Globus pallidus (tissue), 1 donor: Measurements from ENCODE around the gene BCAR1.
A peak's percentile ranks its signal among the peaks of the same experiment; 100 is the strongest.
"Not testable (repeated sequence)": the region's sequence is repeated elsewhere in the genome, so short reads cannot be mapped to it uniquely, and the experiment has no call there.

Experiments
- DNase-seq: peaks from one replicate; pipeline ENCODE4 v3.0.0-alpha.2; 2015; ENCODE audit warnings: low spot score

The BCAR1 gene, protein sequence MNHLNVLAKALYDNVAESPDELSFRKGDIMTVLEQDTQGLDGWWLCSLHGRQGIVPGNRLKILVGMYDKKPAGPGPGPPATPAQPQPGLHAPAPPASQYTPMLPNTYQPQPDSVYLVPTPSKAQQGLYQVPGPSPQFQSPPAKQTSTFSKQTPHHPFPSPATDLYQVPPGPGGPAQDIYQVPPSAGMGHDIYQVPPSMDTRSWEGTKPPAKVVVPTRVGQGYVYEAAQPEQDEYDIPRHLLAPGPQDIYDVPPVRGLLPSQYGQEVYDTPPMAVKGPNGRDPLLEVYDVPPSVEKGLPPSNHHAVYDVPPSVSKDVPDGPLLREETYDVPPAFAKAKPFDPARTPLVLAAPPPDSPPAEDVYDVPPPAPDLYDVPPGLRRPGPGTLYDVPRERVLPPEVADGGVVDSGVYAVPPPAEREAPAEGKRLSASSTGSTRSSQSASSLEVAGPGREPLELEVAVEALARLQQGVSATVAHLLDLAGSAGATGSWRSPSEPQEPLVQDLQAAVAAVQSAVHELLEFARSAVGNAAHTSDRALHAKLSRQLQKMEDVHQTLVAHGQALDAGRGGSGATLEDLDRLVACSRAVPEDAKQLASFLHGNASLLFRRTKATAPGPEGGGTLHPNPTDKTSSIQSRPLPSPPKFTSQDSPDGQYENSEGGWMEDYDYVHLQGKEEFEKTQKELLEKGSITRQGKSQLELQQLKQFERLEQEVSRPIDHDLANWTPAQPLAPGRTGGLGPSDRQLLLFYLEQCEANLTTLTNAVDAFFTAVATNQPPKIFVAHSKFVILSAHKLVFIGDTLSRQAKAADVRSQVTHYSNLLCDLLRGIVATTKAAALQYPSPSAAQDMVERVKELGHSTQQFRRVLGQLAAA

DNA sequence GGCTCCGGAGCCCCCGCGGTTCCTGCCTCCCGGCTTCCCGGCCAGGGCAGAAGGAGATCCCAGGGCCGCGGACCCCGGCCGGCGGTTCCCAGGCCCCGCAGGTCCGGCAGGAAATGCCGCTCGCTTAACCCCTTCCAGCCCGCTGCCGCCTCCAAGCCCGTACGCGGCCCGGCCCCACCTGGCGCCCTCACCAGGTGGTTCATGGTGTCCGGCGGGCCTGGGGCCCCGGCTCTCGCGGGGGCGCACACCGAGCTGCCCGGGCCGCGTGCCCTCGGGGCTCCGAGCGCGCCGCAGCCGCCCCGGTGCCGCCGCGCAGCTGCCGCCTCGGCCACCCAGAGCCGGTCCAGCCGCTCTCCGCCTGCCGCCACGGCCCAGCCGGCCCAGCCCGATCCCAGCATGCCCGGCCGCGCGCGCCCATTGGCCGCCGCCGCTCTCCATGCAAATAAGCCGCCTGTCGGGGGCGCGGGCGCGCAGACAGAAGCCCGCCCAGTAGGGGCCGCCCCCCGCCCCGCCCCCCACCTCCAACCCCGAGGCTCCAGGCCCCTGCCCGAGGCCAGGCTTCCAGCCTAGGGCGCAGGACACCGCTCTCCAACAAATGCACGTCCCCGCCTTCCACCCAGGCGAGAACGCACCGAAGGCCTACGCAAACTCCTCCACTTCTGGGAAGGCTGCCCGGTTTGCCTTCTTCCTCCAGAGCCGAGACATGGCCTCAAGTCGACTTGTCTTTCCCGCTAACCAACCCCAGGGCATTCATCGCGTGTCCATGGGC is at the start of gene BCAR1:
BCAR1 (minus strand) TSS at position 345 of the 769 bp plus-strand sequence; CDS start at position 203, 142 bp downstream.
- peak; percentile 92 for DNase-seq

DNA sequence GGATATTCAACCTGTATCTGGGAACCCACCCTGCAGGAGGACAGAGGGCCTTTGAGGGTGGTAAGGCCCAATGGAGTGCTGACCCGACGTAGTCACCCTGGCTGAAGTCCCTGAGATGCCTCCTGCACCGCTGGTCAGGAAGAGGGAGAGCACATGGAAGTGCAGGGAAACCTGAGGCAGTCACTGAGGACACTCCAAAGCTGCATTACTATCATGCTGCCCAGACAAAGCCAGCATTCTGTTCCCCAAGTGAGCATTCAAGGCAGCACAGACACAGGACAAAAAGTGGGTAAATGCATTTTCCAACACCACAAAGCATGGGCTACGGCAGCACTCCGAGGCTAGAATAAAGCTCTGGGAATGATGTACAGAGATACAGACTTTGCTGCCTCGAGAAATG is 46.8 kb upstream of the BCAR1 start:
- peak; percentile 78 for DNase-seq

DNA sequence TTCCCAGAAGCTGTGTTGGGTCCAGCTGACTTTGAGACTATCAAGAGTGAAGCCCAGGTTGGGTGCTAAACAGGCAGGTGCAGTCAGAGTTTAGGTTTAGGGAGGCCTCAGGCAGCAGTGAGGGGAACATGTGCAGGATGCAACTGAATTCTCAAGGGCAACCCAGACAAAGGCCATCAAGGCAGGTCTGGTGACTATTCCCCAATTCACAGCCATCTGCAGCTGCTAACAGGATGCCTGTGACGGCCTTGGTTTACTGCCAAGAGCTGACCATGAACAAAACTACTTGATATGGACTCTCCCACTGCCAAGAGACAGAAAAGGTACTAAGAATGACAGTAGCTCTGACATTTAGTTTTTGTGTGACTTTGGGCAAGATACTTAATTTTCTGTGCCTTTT is 45.2 kb upstream of the BCAR1 start:
- DNase-seq: peak; percentile 76

DNA sequence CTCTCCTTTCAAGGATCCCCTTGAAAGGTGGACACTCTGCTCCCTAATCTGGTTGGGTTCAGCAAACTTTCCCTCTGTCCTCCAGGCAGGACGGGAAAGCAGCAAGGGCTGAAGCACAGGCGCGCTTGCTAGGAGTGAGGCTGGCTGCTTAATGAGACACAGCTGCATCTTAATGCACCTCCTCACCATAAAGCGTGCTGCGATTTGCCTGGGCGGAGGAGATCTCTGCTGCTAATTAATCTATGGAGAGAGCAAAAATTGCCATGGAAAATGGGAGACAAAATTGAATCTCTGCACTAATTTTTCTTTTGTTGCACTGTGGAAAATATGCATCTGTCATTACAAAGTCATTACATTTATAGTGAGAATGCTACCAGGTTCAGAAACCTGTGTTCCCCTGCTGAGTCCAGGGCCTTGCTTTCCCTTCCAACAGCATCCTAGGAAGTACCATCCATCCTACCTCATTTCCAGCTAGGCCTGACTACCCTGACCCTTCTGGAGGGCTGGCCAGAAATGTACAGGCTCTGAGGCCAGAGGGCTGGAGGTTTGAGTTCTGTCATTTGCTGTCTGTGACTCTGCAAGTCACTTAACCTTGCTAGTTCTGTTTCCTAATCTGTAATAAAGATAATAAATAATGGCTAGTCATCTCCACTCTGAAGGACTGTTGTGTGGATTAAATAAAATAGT is 43.5 kb upstream of the BCAR1 start:
- no peak for DNase-seq

DNA sequence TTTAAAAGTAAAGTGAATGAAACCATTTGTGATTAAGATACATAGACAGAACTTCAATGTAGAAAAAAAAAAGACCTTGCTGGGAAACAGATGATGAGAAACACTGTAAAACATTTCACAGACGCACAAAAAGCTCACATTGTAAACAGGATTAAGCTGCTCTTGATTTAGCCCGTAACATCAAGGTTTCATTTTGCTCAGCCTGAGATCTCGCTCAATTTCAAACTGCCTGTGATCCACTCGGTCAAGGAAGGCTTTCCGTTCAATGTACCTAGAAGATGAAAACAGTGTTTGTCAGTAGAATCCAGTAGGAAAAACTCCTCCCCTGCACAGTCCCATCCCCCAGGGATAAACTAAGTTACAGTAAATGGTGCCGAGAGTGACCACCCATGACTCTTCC is 42.3 kb upstream of the BCAR1 start:
- DNase-seq: no peak

DNA sequence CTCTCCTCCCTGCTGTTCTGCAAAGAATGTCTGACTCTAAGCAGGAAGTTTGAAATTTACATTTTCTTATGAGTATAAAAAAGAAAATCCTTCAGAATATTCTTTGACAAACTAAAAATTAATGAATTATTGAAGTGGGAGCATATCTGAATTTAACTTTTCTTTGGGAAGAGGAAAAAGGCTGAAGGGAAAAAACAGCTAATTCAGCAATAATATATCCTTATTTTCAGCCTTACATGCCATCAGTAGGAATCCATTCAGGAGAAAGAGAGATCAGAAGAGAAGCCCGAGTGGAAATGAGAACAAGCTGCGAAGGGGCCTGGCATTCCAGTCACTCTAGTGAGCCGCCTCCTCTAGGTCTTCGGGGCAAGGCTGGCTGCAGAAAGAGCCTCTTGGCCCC is 41.7 kb upstream of the BCAR1 start:
- no peak for DNase-seq

DNA sequence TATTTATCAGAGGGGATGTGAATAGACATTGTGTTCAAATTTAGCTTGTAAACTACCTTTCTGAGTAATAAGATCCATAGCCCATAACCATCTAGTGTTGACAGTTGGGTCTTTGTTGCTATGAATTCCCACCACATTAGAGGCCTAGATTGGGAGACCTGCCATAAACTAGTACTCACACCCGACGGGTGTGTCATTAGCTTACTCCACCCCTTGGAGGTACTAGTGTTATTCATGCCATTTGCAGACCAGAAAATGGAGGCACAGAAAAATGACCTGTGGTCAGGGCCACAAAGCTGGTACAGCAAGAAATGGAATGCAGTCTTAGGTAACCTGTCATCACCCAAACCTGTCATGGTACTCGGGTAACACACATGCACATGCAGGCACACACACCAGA is 41.3 kb upstream of the BCAR1 start:
- no peak for DNase-seq

DNA sequence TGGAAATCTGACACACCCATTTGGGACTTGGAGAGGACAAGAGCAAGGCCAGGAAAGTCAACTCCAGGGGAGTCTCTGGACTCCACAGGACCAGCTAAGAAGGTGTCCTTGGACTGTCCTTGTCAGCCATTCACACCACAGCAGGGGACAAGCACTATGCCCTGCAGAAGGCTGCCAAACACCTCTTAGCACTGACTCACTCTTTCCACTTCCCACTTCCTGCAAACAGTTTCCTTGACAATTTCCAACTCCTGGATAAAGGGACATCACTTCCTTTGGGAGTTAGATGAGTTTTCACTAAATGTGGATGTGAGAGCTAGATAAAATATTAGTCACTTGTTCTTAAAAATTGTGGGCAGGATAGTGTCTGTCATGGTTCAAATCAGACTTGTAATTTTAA is 37.8 kb upstream of the BCAR1 start:
- no peak for DNase-seq

DNA sequence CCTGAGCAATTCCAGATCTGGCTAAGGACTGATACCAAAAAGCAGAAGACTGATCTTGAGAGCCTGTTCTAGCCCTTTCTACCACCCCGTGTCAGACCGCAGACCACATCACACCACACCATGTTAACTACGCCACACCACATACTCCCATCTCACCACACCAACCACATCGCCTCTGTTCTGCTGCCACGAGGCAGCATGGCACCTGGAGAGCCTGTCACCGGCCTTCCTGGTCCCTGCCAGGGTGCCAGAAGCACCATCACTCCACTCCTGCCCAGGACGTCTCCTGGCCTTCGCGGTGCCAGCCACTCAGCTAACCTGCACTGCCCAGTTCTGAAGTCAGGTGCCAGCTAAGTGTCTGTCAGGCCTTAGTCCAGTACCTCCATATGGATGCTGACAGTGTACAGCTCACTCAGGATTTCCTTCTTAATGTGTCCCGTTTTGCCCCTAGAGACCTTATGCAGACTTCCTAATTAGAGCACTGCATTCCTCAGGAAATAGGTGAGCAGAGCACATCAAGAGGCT is 37.2 kb upstream of the BCAR1 start:
- no peak for DNase-seq

DNA sequence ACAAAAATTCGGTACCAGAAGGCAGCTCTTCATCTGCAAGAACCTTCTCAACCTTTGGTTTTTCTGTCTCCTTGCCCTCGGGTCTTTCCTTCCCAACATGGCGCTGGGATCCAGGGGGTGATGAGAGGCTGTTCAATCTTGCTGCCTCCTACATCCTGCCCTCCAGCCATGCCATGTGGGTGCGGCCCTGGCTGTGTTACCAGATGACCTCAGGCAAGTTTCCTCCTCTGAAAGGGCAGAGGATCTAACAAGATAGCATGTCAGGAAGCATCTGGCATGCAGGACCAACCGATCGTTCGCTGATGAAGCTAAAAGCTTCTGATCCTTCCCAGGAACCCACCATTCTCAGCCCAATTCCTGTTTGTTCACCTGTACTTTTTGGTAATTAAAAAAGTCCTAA is 36.8 kb upstream of the BCAR1 start:
- DNase-seq: no peak

DNA sequence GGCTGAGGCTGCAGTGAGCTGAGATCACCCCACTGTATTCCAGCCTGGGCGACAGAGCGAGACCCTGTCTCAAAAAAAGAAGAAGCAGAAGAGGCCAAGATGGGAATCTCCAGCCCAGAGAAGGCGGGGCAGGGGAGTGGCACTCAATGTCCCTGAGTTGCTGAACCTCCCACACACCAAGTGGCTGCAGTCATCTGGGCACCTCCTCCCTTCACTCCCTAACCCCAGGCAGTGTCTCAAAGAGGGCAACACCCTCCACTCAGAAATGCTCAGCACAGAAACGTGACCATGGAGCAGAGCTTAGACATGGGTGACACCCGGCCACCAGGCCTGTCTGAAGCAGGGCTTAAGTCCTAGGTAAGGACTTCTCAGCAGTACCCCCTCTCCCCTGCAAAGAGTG is 36.3 kb upstream of the BCAR1 start:
- no peak for DNase-seq

DNA sequence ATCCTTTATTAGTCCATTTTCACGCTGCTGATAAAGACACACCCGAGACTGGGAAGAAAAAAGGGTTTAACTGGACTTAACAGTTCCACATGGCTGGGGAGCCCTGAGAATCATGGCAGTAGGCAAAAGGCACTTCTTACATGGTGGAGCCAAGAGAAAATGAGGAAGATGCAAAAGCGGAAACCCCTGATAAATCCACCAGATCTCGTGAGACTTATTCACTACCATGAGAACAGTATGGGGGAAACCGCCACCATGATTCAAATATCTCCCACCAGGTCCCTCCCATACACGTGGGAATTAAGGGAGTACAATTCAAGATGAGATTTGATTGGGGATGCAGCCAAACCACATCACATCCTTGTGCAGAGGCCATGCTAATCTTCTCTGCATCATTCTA is 35.0 kb upstream of the BCAR1 start:
- DNase-seq: no peak

DNA sequence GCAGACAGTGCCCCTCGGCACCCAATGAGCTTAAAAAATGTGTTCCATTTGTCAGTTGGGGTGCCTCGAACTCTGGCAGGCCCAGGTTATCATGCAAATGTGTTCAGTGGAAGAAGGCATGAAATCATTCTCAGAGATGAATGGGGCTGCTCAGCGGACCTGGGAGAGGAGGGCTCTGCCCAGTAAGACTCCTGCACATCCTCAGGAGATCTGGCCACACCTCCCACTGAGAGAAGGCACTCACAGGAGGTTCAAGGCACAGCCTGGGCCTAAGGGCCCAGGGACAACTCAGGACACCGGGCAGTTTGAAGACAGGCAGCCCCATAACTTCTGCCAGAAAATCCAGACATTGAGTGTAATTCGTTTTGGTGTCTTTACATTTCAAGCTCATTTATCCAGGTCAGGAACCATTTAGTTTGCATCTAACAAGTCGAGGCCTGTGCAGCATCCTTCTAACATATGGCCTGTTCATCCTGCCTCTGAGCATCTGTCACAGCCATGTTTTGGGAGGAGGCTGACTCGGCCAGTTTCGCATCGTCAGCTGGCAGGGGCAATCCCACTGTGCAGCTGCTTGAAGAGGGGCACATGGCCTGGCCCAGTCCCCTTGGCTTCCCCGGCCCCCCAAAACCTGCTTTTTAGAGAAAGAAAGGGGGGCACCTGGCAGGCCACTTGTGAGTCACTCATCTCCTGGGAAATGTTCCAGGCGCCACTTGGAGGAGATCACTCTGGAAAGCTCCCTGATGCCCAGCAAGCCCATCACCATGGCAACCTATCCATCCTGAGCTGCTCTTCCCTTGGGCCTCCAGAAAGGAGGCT is 31.2 kb upstream of the BCAR1 start:
- DNase-seq: no peak

DNA sequence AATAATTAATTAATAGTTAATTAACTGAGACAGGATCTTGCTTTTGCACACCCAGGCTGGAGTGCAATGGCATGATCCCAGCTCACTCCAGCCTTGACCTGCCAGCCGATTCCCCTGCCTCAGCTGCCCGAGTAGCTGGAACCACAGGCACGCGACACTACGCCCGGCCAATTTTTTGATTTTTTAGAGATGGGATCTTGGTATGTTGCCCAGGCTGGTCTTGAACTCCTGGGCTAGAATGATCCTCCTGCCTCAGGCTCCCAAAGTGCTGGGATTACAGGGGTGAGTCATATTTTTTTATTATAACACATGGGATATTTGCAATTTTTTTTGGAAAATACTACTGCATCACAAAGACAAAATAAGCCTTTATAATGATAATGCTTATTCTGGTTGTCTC is 30.4 kb upstream of the BCAR1 start:
- DNase-seq: no peak

DNA sequence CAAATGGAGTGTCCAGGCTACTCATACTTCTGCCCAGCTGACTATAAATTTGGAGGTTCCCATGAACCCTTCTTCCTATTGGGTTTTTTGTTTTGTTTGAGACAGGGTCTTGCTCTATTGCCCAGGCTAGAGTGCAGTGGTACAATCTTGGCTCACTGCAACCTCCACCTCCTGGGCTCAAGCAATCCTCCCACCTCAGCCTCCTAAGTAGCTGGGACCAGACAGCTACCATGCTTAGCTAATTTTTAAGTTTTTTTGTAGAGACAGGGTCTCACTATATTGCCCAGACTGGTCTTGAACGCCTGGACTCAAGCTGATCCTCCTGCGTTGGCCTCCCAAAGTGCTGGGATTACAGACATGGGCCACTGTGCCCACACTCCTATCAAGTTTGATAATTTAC is 29.6 kb upstream of the BCAR1 start:
- DNase-seq: not testable (repeated sequence)

DNA sequence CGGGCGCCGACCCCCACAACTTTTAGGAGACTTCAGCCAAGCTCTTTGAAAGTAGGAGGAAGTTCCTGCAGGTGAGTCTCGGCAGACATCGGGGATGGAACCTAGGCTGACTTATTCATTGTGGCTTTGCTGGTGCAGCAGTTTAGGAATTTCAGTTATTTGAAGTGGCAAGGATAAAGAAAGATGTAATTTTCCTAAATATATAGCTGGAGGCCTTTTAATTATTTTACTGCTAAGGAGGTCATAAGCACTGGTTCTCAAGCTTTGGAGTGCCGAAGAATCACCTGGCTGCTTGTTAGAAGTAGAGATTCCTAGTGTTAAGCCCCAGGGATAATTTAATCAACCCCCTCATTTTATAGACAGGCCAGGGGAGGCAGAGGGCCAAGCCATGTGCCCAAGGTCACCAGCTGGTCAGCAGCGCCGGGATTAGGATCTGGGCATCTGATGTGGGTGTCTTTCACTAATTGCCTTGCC is 28.9 kb upstream of the BCAR1 start:
- no peak for DNase-seq

DNA sequence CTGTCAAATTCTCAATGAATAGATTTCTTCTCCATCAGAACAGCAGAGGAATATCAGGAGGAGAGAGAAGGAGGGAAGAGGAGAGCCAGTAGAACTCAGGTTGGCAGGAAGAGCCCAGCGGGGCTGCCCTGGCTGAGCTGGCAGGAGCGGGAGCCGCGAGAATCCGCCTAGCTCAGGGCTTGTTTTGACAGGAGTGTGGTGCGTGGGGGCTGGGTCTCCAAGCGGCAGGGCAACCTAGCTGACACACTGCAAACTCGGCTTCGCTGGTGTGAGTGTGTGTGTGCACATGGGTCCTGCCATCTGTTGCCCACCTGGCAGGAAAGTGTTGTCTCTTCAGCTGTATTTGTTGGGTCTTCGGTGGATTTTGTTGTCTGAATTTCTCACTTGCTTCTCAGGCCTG is 27.9 kb upstream of the BCAR1 start:
- no peak for DNase-seq

DNA sequence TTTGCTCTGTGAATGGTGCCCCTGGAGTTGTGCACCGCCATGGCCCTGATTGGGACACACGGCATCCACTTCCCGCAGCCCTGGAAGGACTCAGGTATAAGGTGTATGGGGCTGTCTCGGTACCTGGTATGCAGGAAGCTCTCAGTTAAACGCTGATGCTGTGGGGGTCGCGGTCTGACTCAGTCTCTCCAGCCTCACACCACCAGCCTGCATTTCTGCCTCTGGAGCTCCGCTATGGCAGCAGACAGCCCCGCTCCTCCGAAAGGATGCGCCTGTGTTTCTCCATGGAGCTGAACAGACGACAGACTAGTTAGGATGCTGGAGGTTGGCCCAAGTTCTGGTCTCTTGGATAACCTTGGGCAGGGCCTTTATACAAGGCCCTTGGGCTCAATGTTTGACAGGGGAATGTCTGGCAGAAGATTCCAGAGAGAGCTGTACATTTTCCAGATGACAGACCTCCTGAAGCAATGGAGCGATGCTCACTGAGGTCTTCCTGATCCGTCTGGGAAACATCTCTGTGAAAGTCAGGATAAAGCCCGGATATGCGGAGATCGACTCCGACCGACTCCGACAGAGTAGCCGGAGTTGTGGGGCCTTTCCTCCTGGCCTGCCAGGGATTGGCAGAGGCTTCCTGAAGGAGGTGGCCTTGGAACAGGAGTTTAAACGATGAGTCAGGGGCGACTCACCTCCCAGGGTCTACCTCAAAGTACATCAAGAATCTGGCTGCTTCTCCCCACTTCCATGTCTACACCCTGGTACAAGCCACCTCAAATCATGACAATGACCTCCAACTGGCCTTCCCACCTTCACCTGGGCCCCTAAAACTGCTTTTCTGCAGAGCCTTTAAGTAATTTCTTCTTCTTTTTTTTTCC is 21.9 kb upstream of the BCAR1 start:
- DNase-seq: no peak

DNA sequence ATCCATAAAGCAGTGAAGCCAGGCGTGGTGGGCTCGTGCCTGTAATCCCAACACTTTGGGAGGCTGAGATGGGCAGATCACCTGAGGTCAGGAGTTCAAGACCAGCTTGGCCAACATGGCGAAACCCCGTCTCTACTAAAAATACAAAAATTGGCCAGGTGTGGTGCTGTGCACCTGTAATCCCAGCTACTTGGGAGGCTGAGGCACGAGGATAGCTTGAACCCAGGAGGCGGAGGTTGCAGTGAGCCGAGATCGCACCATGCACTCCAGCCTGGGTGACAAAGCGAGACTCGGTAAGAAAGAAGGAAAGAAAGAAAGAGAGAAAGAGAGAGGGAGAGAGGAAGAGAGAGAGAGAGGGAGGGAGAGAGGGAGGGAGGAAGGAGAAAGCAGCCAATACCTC is 21.2 kb upstream of the BCAR1 start:
- DNase-seq: not testable (repeated sequence)

DNA sequence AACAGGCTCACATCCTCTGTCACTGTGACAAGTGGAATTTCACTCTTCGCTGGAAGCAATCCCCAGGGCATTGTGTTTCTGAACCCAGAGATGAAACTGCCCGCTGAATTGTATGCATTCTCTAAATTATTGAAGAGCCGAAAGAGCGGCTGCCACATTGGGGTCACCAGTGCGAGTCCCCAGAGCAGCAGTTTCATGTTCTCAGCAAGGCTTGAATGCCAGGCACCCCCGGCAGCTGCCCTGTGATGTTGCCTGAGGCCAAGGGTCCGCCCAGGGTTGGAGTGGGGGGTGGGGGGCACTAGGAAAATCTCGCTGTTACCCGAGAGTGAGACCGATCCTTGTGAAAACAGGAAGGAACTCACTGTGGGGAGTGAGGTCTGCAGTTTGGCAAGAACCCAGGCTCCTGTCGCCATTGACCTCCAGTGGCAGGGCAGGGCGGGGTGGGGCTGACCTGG is 20.7 kb upstream of the BCAR1 start:
- no peak for DNase-seq
